GM21423 (cell line): ENCODE measurements around the gene GPATCH8.

ENCODE experiments used
- ATAC-seq: cut with Tn5 transposase; IDR thresholded peaks from one replicate; pipeline ENCODE4 v1.9.1; 2021; ENCODE audit warnings: mild to moderate bottlenecking, moderate library complexity; ENCODE audit not compliant: unreplicated experiment

GPATCH8 gene

GRCh38 chr17:44464037-44464436, 39.2 kb downstream of the GPATCH8 start:
- ATAC-seq: no peak

- ATAC-seq: no peak
Measured at GRCh38 chr17:44451832-44452231, 51.4 kb downstream of the GPATCH8 start.

GRCh38 chr17:44451016-44451627, 52.1 kb downstream of the GPATCH8 start:
- no peak for ATAC-seq

- no peak for ATAC-seq
Measured at GRCh38 chr17:44448412-44448811, 54.8 kb downstream of the GPATCH8 start.

- ATAC-seq: no peak
Measured at GRCh38 chr17:44444735-44445105, 58.5 kb downstream of the GPATCH8 start.

- ATAC-seq: no peak
Measured at GRCh38 chr17:44442806-44443205, 60.4 kb downstream of the GPATCH8 start.

- no peak for ATAC-seq
Measured at GRCh38 chr17:44439168-44439567, 64.0 kb downstream of the GPATCH8 start.

GRCh38 chr17:44438636-44439035, 64.6 kb downstream of the GPATCH8 start:
- no peak for ATAC-seq

- no peak for ATAC-seq
Measured at GRCh38 chr17:44436336-44436735, 66.9 kb downstream of the GPATCH8 start.

GRCh38 chr17:44432254-44433157, 70.7 kb downstream of the GPATCH8 start:
- ATAC-seq: no peak

GRCh38 chr17:44424828-44425461, 78.3 kb downstream of the GPATCH8 start:
- no peak for ATAC-seq

GRCh38 chr17:44417553-44417952, 85.7 kb downstream of the GPATCH8 start:
- no peak for ATAC-seq

GRCh38 chr17:44416558-44417289, 86.5 kb downstream of the GPATCH8 start:
- ATAC-seq: no peak

- no peak for ATAC-seq
Measured at GRCh38 chr17:44414394-44415155, 88.6 kb downstream of the GPATCH8 start.

- no peak for ATAC-seq
Measured at GRCh38 chr17:44409309-44410028, 93.7 kb downstream of the GPATCH8 start.

- ATAC-seq: no peak
Measured at GRCh38 chr17:44408786-44409185, 94.4 kb downstream of the GPATCH8 start.

- ATAC-seq: peak; percentile 53
Measured at GRCh38 chr17:44402564-44403172, 100.5 kb downstream of the GPATCH8 start.

- no peak for ATAC-seq
Measured at GRCh38 chr17:44400226-44400847, 102.9 kb downstream of the GPATCH8 start.
